ENCODE results near the gene SLC25A45.
"Not testable (repeated sequence)": the region's sequence is repeated elsewhere in the genome, so short reads cannot be mapped to it uniquely, and the experiment has no call there.

Gene SLC25A45

GRCh38 chr11:65354265-65355012 is 28.0 kb downstream of the SLC25A45 start, which contains the start of gene TIGD3:
TIGD3 (plus strand) TSS chr11:65354751; CDS start chr11:65355809, 1,058 bp downstream.
- Histone ChIP-seq H3K4me3 (ENCODE audit: low read depth, low read length) (peak within 1 kb of the TSS; percentile 69), H3K27me3 (ENCODE audit: insufficient read depth, low read length) (peaks cover 19% of the 10 kb centered on the region), H2AFZ (ENCODE audit: low read length, unreplicated experiment) (peak within 1 kb of the TSS; percentile 52), H3K4me1 (ENCODE audit: control insufficient read depth, insufficient read depth, low read length, unreplicated experiment) (peaks cover 11% of the 10 kb centered on the region), H3K36me3 (ENCODE audit: insufficient read depth, low read length) (0 out of 2 replicates have a peak, but pooled peaks cover 4% of the 10 kb centered on the region), H3K79me2 (ENCODE audit: control insufficient read depth, insufficient read depth, low read length, unreplicated experiment) (no peaks in the 10 kb centered on the region), H3K27ac (ENCODE audit: low read depth, low read length) (no peak within 1 kb of the TSS)

- Histone ChIP-seq H3K36me3 (ENCODE audit: insufficient read depth, low read length) (0 out of 2 replicates have a peak, but pooled peaks cover 4% of the 10 kb centered on the region), H3K4me1 (ENCODE audit: control insufficient read depth, insufficient read depth, low read length, unreplicated experiment) (peaks cover 11% of the 10 kb centered on the region), H3K27me3 (ENCODE audit: insufficient read depth, low read length) (peaks cover 19% of the 10 kb centered on the region), H3K79me2 (ENCODE audit: control insufficient read depth, insufficient read depth, low read length, unreplicated experiment) (no peaks in the 10 kb centered on the region), H3K4me3 (ENCODE audit: low read depth, low read length) (peak overlapping the region; percentile 69), H3K27ac (ENCODE audit: low read depth, low read length) (no peak overlapping the region), H2AFZ (ENCODE audit: low read length, unreplicated experiment) (no peak overlapping the region)
Measured at GRCh38 chr11:65353900-65354264, 28.6 kb downstream of the SLC25A45 start.

GRCh38 chr11:65353376-65353775 is 29.1 kb downstream of the SLC25A45 start:
- no peaks in the 10 kb centered on the region for H3K79me2 ChIP-seq (ENCODE audit: control insufficient read depth, insufficient read depth, low read length, unreplicated experiment)
- peaks cover 19% of the 10 kb centered on the region for H3K27me3 ChIP-seq (ENCODE audit: insufficient read depth, low read length)
- no peak overlapping the region for H3K27ac ChIP-seq (ENCODE audit: low read depth, low read length)
- H3K4me3 ChIP-seq (ENCODE audit: low read depth, low read length), result no peak overlapping the region
- 0 out of 2 replicates have a peak, but pooled peaks cover 4% of the 10 kb centered on the region for H3K36me3 ChIP-seq (ENCODE audit: insufficient read depth, low read length)
- no peak overlapping the region for H2AFZ ChIP-seq (ENCODE audit: low read length, unreplicated experiment)
- peaks cover 11% of the 10 kb centered on the region for H3K4me1 ChIP-seq (ENCODE audit: control insufficient read depth, insufficient read depth, low read length, unreplicated experiment)

- Histone ChIP-seq H2AFZ (ENCODE audit: low read length, unreplicated experiment) (no peak overlapping the region), H3K36me3 (ENCODE audit: insufficient read depth, low read length) (0 out of 2 replicates have a peak, but pooled peaks cover 4% of the 10 kb centered on the region), H3K79me2 (ENCODE audit: control insufficient read depth, insufficient read depth, low read length, unreplicated experiment) (no peaks in the 10 kb centered on the region), H3K27ac (ENCODE audit: low read depth, low read length) (no peak overlapping the region), H3K4me3 (ENCODE audit: low read depth, low read length) (no peak overlapping the region), H3K27me3 (ENCODE audit: insufficient read depth, low read length) (peaks cover 19% of the 10 kb centered on the region), H3K4me1 (ENCODE audit: control insufficient read depth, insufficient read depth, low read length, unreplicated experiment) (peaks cover 11% of the 10 kb centered on the region)
Measured at GRCh38 chr11:65352783-65353182, 29.7 kb downstream of the SLC25A45 start.

GRCh38 chr11:65351511-65351910 is 30.9 kb downstream of the SLC25A45 start:
- Histone ChIP-seq H3K27me3 (ENCODE audit: insufficient read depth, low read length) (peaks cover 12% of the 10 kb centered on the region), H2AFZ (ENCODE audit: low read length, unreplicated experiment) (no peak overlapping the region), H3K36me3 (ENCODE audit: insufficient read depth, low read length) (peaks cover 6% of the 10 kb centered on the region; the same call in 1 of the 2 replicates), H3K4me1 (ENCODE audit: control insufficient read depth, insufficient read depth, low read length, unreplicated experiment) (peaks cover 11% of the 10 kb centered on the region), H3K79me2 (ENCODE audit: control insufficient read depth, insufficient read depth, low read length, unreplicated experiment) (no peaks in the 10 kb centered on the region), H3K27ac (ENCODE audit: low read depth, low read length) (no peak overlapping the region), H3K4me3 (ENCODE audit: low read depth, low read length) (no peak overlapping the region)

- Histone ChIP-seq H3K36me3 (ENCODE audit: insufficient read depth, low read length) (peaks cover 38% of the 10 kb centered on the region), H3K79me2 (ENCODE audit: control insufficient read depth, insufficient read depth, low read length, unreplicated experiment) (peaks cover 38% of the 10 kb centered on the region), H3K4me1 (ENCODE audit: control insufficient read depth, insufficient read depth, low read length, unreplicated experiment) (no peaks in the 10 kb centered on the region), H2AFZ (ENCODE audit: low read length, unreplicated experiment) (no peak overlapping the region), H3K27me3 (ENCODE audit: insufficient read depth, low read length) (no peaks in the 10 kb centered on the region), H3K27ac (ENCODE audit: low read depth, low read length) (no peak overlapping the region), H3K4me3 (ENCODE audit: low read depth, low read length) (no peak overlapping the region)
Measured at GRCh38 chr11:65341856-65342255, 40.6 kb downstream of the SLC25A45 start.

GRCh38 chr11:65340226-65340625 is 42.2 kb downstream of the SLC25A45 start:
- Histone ChIP-seq H3K4me1 (ENCODE audit: control insufficient read depth, insufficient read depth, low read length, unreplicated experiment) (peaks cover 5% of the 10 kb centered on the region), H3K36me3 (ENCODE audit: insufficient read depth, low read length) (peaks cover 26% of the 10 kb centered on the region), H3K4me3 (ENCODE audit: low read depth, low read length) (no peak overlapping the region), H3K27ac (ENCODE audit: low read depth, low read length) (no peak overlapping the region), H3K27me3 (ENCODE audit: insufficient read depth, low read length) (no peaks in the 10 kb centered on the region), H2AFZ (ENCODE audit: low read length, unreplicated experiment) (no peak overlapping the region), H3K79me2 (ENCODE audit: control insufficient read depth, insufficient read depth, low read length, unreplicated experiment) (peaks cover 52% of the 10 kb centered on the region)

GRCh38 chr11:65338676-65339075 is 43.8 kb downstream of the SLC25A45 start:
- Histone ChIP-seq H3K27ac (ENCODE audit: low read depth, low read length) (no peak overlapping the region), H3K4me3 (ENCODE audit: low read depth, low read length) (no peak overlapping the region), H3K79me2 (ENCODE audit: control insufficient read depth, insufficient read depth, low read length, unreplicated experiment) (peaks cover 68% of the 10 kb centered on the region), H3K36me3 (ENCODE audit: insufficient read depth, low read length) (peaks cover 18% of the 10 kb centered on the region), H2AFZ (ENCODE audit: low read length, unreplicated experiment) (no peak overlapping the region), H3K4me1 (ENCODE audit: control insufficient read depth, insufficient read depth, low read length, unreplicated experiment) (peaks cover 7% of the 10 kb centered on the region), H3K27me3 (ENCODE audit: insufficient read depth, low read length) (no peaks in the 10 kb centered on the region)

- H2AFZ ChIP-seq (ENCODE audit: low read length, unreplicated experiment), result no peak overlapping the region
- peaks cover 7% of the 10 kb centered on the region for H3K4me1 ChIP-seq (ENCODE audit: control insufficient read depth, insufficient read depth, low read length, unreplicated experiment)
- peak overlapping the region; percentile 51; the same call in 1 of the 2 replicates for H3K27ac ChIP-seq (ENCODE audit: low read depth, low read length)
- peaks cover 59% of the 10 kb centered on the region for H3K79me2 ChIP-seq (ENCODE audit: control insufficient read depth, insufficient read depth, low read length, unreplicated experiment)
- peaks cover 4% of the 10 kb centered on the region for H3K36me3 ChIP-seq (ENCODE audit: insufficient read depth, low read length)
- no peaks in the 10 kb centered on the region for H3K27me3 ChIP-seq (ENCODE audit: insufficient read depth, low read length)
- peak overlapping the region; percentile 86 for H3K4me3 ChIP-seq (ENCODE audit: low read depth, low read length)
Measured at GRCh38 chr11:65334696-65335295, 47.6 kb downstream of the SLC25A45 start.

- H3K27me3 ChIP-seq (ENCODE audit: insufficient read depth, low read length); H2AFZ ChIP-seq (ENCODE audit: low read length, unreplicated experiment); H3K36me3 ChIP-seq (ENCODE audit: insufficient read depth, low read length); H3K4me3 ChIP-seq (ENCODE audit: low read depth, low read length); H3K27ac ChIP-seq (ENCODE audit: low read depth, low read length): not testable (repeated sequence)
- Histone ChIP-seq H3K79me2 (ENCODE audit: control insufficient read depth, insufficient read depth, low read length, unreplicated experiment) (peaks cover 37% of the 10 kb centered on the region), H3K4me1 (ENCODE audit: control insufficient read depth, insufficient read depth, low read length, unreplicated experiment) (peaks cover 11% of the 10 kb centered on the region)
Measured at GRCh38 chr11:65332591-65332990, 49.9 kb downstream of the SLC25A45 start.

GRCh38 chr11:65330544-65330943 is 51.9 kb downstream of the SLC25A45 start:
- H2AFZ ChIP-seq (ENCODE audit: low read length, unreplicated experiment), result no peak overlapping the region

More at GRCh38 chr11:65330544-65330943, 51.9 kb downstream of the SLC25A45 start:
- Histone ChIP-seq H3K27me3 (ENCODE audit: insufficient read depth, low read length) (no peaks in the 10 kb centered on the region), H3K36me3 (ENCODE audit: insufficient read depth, low read length) (no peaks in the 10 kb centered on the region), H3K27ac (ENCODE audit: low read depth, low read length) (no peak overlapping the region), H3K79me2 (ENCODE audit: control insufficient read depth, insufficient read depth, low read length, unreplicated experiment) (peaks cover 20% of the 10 kb centered on the region), H3K4me3 (ENCODE audit: low read depth, low read length) (no peak overlapping the region), H3K4me1 (ENCODE audit: control insufficient read depth, insufficient read depth, low read length, unreplicated experiment) (peaks cover 10% of the 10 kb centered on the region)

All from ACC112 (cell line).